ENCODE results near the gene HHAT. TPM values are rescaled to one million over a fixed set of nuclear protein-coding genes. Genes with fewer than 3 reads are reported as not detected.

HHAT gene
- polyA plus RNA-seq, 3 donors: 1.1 to 1.6 (median 1.5) TPM

DNA sequence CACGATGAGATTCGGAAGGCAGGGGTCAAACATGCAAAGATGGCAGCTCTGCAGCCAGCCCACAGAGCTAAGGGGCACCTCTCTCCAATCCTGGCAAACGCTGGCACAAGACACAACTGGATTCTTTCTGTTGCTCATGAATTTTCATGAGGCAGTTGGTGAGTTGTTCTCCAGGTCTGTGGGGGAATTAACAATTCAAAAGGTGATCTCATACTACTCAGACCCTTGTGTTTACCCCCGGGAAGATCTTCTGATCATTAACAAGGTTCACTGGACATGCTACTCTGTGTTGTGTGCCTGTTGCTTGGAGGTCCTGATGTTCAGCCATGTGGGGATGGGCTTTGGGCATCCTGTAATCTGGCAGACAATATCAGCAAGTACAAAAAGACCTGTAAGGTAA lies 128.9 kb downstream of the HHAT start:
- H3K27me3 Mint-ChIP-seq (ENCODE audit: low read depth in 3 of 3): peaks cover 0 to 3% (median 0%) of the 10 kb centered on the region in 3 donors
- Histone ChIP-seq H2AFZ (ENCODE audit: insufficient read depth, low read depth, low read length, poor library complexity, severe bottlenecking) (no peak overlapping the region), H3K4me3 (replicated peaks in 1 of 3; ENCODE audit: low read depth in 2 of 3, low read length in 3 of 3) (no peak overlapping the region), H3K4me1 (ENCODE audit: control insufficient read depth in 1 of 2, insufficient read depth in 2 of 2, low read length in 2 of 2) (no peaks in the 10 kb centered on the region), H3K4me2 (replicated peaks; ENCODE audit: extremely low read depth, low read length, poor library complexity, severe bottlenecking) (no peak overlapping the region), H4K20me1 (ENCODE audit: insufficient read depth, low read length) (no peaks in the 10 kb centered on the region), H3K79me2 (ENCODE audit: insufficient read depth, low read length) (no peaks in the 10 kb centered on the region), H3K9me3 (replicated peaks in 1 of 2; ENCODE audit: control insufficient read depth in 1 of 2, insufficient read depth in 1 of 2, low read length in 2 of 2) (no peaks in the 10 kb centered on the region), H3K27ac (ENCODE audit: low read depth in 1 of 2, low read length in 2 of 2) (no peak overlapping the region), H3K27me3 (ENCODE audit: control insufficient read depth in 2 of 2, insufficient read depth in 2 of 2, low read length in 2 of 2) (no peaks in the 10 kb centered on the region), H3K36me3 (replicated peaks in 1 of 2; ENCODE audit: control insufficient read depth in 1 of 2, insufficient read depth in 2 of 2, low read length in 2 of 2) (no peaks in the 10 kb centered on the region), H3K9ac (ENCODE audit: insufficient read depth, low read length, poor library complexity, severe bottlenecking) (no peak overlapping the region)
- peaks cover 3% of the 10 kb centered on the region for H3K4me1 Mint-ChIP-seq
- no peak overlapping the region for H3K4me3 Mint-ChIP-seq
- WGBS (ENCODE audit: insufficient coverage): 100% methylated on average over 3 of the region's 4 CpGs
- peaks cover 0 to 5% (median 0%) of the 10 kb centered on the region in 7 donors for H3K9me3 Mint-ChIP-seq
- H3K36me3 Mint-ChIP-seq: no peaks in the 10 kb centered on the region
- DNase-seq: no peak
- TF ChIP-seq, protein P1, sequence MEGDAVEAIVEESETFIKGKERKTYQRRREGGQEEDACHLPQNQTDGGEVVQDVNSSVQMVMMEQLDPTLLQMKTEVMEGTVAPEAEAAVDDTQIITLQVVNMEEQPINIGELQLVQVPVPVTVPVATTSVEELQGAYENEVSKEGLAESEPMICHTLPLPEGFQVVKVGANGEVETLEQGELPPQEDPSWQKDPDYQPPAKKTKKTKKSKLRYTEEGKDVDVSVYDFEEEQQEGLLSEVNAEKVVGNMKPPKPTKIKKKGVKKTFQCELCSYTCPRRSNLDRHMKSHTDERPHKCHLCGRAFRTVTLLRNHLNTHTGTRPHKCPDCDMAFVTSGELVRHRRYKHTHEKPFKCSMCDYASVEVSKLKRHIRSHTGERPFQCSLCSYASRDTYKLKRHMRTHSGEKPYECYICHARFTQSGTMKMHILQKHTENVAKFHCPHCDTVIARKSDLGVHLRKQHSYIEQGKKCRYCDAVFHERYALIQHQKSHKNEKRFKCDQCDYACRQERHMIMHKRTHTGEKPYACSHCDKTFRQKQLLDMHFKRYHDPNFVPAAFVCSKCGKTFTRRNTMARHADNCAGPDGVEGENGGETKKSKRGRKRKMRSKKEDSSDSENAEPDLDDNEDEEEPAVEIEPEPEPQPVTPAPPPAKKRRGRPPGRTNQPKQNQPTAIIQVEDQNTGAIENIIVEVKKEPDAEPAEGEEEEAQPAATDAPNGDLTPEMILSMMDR (IDR thresholded peaks at IDR 0.05): no peak
- intact Hi-C loops (cut with micrococcal nuclease): no loop called here
- H3K27ac Mint-ChIP-seq: no peak overlapping the region

DNA sequence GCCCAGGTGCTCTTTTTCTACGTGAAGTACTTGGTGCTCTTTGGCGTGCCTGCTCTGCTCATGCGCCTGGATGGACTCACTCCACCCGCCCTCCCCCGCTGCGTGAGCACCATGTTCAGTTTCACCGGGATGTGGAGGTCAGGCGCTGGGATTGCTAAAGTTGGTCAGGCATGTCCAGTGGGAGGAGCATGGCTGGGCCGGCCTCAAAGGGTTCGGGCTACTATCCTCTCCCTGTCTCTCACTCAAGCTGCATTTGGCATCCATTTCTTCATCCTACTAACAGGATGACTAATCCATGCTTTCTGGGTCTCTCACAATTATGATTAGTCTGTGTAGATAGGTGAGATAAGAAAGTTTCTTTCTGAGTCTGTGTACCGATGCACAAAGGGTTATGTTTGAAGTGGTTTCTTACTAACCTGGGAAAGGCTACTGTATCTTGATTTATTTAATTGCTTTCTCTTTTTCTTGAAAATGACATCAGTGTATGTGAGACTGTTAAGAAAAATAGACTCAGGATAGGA lies 135.9 kb downstream of the HHAT start:
- H3K4me3 Mint-ChIP-seq: no peak overlapping the region
- Histone ChIP-seq H4K20me1 (ENCODE audit: insufficient read depth, low read length) (no peaks in the 10 kb centered on the region), H3K4me3 (replicated peaks in 1 of 3; ENCODE audit: low read depth in 2 of 3, low read length in 3 of 3) (no peak overlapping the region), H3K27me3 (ENCODE audit: control insufficient read depth in 2 of 2, insufficient read depth in 2 of 2, low read length in 2 of 2) (no peaks in the 10 kb centered on the region), H3K4me1 (ENCODE audit: control insufficient read depth in 1 of 2, insufficient read depth in 2 of 2, low read length in 2 of 2) (no peaks in the 10 kb centered on the region), H3K36me3 (replicated peaks in 1 of 2; ENCODE audit: control insufficient read depth in 1 of 2, insufficient read depth in 2 of 2, low read length in 2 of 2) (no peaks in the 10 kb centered on the region), H3K27ac (ENCODE audit: low read depth in 1 of 2, low read length in 2 of 2) (no peak overlapping the region), H3K9me3 (replicated peaks in 1 of 2; ENCODE audit: control insufficient read depth in 1 of 2, insufficient read depth in 1 of 2, low read length in 2 of 2) (no peaks in the 10 kb centered on the region), H3K4me2 (replicated peaks; ENCODE audit: extremely low read depth, low read length, poor library complexity, severe bottlenecking) (no peak overlapping the region), H3K79me2 (ENCODE audit: insufficient read depth, low read length) (no peaks in the 10 kb centered on the region), H3K9ac (ENCODE audit: insufficient read depth, low read length, poor library complexity, severe bottlenecking) (no peak overlapping the region), H2AFZ (ENCODE audit: insufficient read depth, low read depth, low read length, poor library complexity, severe bottlenecking) (no peak overlapping the region)
- intact Hi-C loops (cut with micrococcal nuclease): no loop called here
- no peak overlapping the region for H3K27ac Mint-ChIP-seq
- 100% methylated on average over 7 of the region's 11 CpGs for WGBS (ENCODE audit: insufficient coverage)
- H3K27me3 Mint-ChIP-seq (ENCODE audit: low read depth in 3 of 3): peaks cover 0 to 2% (median 2%) of the 10 kb centered on the region in 3 donors
- DNase-seq: no peak
- TF ChIP-seq, protein P1 (IDR thresholded peaks at IDR 0.05): no peak
- H3K36me3 Mint-ChIP-seq: no peaks in the 10 kb centered on the region
- H3K9me3 Mint-ChIP-seq: peaks cover 0 to 2% (median 0%) of the 10 kb centered on the region in 7 donors
- no peaks in the 10 kb centered on the region for H3K4me1 Mint-ChIP-seq
